Glutamatergic neuron (in vitro differentiated cells): Measurements from ENCODE around the gene CPXM2. TPM values are rescaled to one million over a fixed set of nuclear protein-coding genes. Genes with fewer than 3 reads are reported as not detected.

Experiments used
- DNase-seq: peaks from one replicate; pipeline ENCODE4 v3.0.0; 2022
- H3K27ac Mint-ChIP-seq: one replicate; pipeline ENCODE4 v1.8.0; 2020; ENCODE audit warnings: mild to moderate bottlenecking, mixed read lengths, inconsistent platforms; ENCODE audit not compliant: unreplicated experiment
- H3K27me3 Mint-ChIP-seq: one replicate; pipeline ENCODE4 v1.8.0; 2020; ENCODE audit warnings: mild to moderate bottlenecking, moderate library complexity, mixed read lengths, inconsistent platforms; ENCODE audit not compliant: unreplicated experiment
- H3K36me3 Mint-ChIP-seq: one replicate; pipeline ENCODE4 v1.8.0; 2020; ENCODE audit warnings: mild to moderate bottlenecking, mixed read lengths, inconsistent platforms; ENCODE audit not compliant: unreplicated experiment
- H3K4me1 Mint-ChIP-seq: one replicate; pipeline ENCODE4 v1.8.0; 2020; ENCODE audit warnings: mild to moderate bottlenecking, low read depth, mixed read lengths, inconsistent platforms; ENCODE audit not compliant: unreplicated experiment
- H3K4me3 Mint-ChIP-seq: one replicate; pipeline ENCODE4 v1.8.0; 2020; ENCODE audit warnings: mild to moderate bottlenecking, mixed read lengths, inconsistent platforms; ENCODE audit not compliant: unreplicated experiment
- H3K9me3 Mint-ChIP-seq: one replicate; pipeline ENCODE4 v1.8.0; 2020; ENCODE audit warnings: mild to moderate bottlenecking, moderate library complexity, mixed read lengths, inconsistent platforms; ENCODE audit not compliant: unreplicated experiment
- total RNA-seq: library from RNA; stranded (reverse); fragmentation: NEBNext Ultra II Directional; extraction: Animal tissue kit (Norgen Biotek cat#: 25700); gene quantifications from one replicate; pipeline ENCODE4 v1.2.1, GENCODE V29; 2021; ENCODE audit not compliant: unreplicated experiment
- TF ChIP-seq, protein P1 (sequence below): fragments of 200-600 bp; sonication (generic); IDR thresholded peaks from one replicate; pipeline ENCODE4 v1.5.0; 2021; ENCODE audit not compliant: partially characterized antibody, unreplicated experiment

CPXM2 gene
- total RNA-seq, 1 donor from 2014 or later, result not detected

- Mint-ChIP-seq H3K27me3 (no peaks in the 10 kb centered on the region), H3K4me3 (no peak overlapping the region), H3K27ac (no peak overlapping the region), H3K9me3 (peaks cover 4% of the 10 kb centered on the region), H3K4me1 (peaks cover 12% of the 10 kb centered on the region), H3K36me3 (peaks cover 4% of the 10 kb centered on the region)
- TF ChIP-seq, protein P1, sequence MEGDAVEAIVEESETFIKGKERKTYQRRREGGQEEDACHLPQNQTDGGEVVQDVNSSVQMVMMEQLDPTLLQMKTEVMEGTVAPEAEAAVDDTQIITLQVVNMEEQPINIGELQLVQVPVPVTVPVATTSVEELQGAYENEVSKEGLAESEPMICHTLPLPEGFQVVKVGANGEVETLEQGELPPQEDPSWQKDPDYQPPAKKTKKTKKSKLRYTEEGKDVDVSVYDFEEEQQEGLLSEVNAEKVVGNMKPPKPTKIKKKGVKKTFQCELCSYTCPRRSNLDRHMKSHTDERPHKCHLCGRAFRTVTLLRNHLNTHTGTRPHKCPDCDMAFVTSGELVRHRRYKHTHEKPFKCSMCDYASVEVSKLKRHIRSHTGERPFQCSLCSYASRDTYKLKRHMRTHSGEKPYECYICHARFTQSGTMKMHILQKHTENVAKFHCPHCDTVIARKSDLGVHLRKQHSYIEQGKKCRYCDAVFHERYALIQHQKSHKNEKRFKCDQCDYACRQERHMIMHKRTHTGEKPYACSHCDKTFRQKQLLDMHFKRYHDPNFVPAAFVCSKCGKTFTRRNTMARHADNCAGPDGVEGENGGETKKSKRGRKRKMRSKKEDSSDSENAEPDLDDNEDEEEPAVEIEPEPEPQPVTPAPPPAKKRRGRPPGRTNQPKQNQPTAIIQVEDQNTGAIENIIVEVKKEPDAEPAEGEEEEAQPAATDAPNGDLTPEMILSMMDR, result no peak
- no peak for DNase-seq
Measured at GRCh38 chr10:123855008-123855684, 36.5 kb downstream of the CPXM2 start.

- no peaks in the 10 kb centered on the region for H3K27me3 Mint-ChIP-seq
- H3K36me3 Mint-ChIP-seq, result peaks cover 4% of the 10 kb centered on the region
- H3K4me3 Mint-ChIP-seq, result no peak overlapping the region
- H3K4me1 Mint-ChIP-seq, result peaks cover 12% of the 10 kb centered on the region
- TF ChIP-seq, protein P1, result no peak
- no peak for DNase-seq
- H3K9me3 Mint-ChIP-seq, result peaks cover 4% of the 10 kb centered on the region
- H3K27ac Mint-ChIP-seq, result no peak overlapping the region
Measured at GRCh38 chr10:123854498-123854897, 37.1 kb downstream of the CPXM2 start.

- Mint-ChIP-seq H3K4me3 (no peak overlapping the region), H3K9me3 (peaks cover 4% of the 10 kb centered on the region), H3K36me3 (peaks cover 4% of the 10 kb centered on the region), H3K27me3 (no peaks in the 10 kb centered on the region), H3K4me1 (peaks cover 12% of the 10 kb centered on the region), H3K27ac (no peak overlapping the region)
- DNase-seq, result no peak
- TF ChIP-seq, protein P1, result no peak
Measured at GRCh38 chr10:123854003-123854402, 37.6 kb downstream of the CPXM2 start.

DNA sequence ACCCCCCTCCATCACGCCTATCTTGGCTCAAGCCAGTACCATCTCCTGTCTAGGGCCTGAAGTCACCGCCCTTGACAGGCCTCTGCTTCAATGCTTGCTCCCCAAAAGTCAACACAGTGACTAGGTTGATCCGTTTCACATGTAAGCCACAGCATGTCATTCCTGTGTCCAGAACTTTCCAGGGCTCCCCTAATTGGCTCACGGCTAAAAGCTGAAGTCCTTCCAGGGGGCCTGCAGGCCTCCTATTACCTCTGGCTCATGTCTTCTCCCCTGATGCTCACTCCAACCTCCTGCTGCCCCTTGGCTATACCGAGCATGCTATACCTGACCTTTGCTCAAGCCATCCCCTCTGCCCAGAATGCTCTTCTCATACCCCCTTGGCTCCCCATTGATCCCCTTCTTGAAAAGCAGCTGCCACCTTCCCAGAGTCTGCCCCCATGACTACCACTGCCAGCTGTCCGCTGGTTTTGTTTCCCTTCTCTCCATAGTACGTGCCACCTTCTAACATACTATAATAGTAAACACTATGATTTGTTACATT, 39.1 kb downstream of the CPXM2 start:
- Mint-ChIP-seq H3K27ac (no peak overlapping the region), H3K9me3 (peaks cover 4% of the 10 kb centered on the region), H3K36me3 (peaks cover 4% of the 10 kb centered on the region), H3K4me1 (peaks cover 2% of the 10 kb centered on the region), H3K4me3 (no peak overlapping the region), H3K27me3 (no peaks in the 10 kb centered on the region)
- DNase-seq, result no peak
- TF ChIP-seq, protein P1, result no peak
